ENCODE results near the gene TMEM184A. TPM values are rescaled to one million over a fixed set of nuclear protein-coding genes. Genes with fewer than 3 reads are reported as not detected.

Gene TMEM184A
- total and polyA plus RNA-seq, 2 of the 4 experiments (the other 2 are of a cell fraction), result 0.36 to 1.9 TPM

- Histone ChIP-seq H3K27ac (ENCODE audit: insufficient read depth, low read length) (no peak overlapping the region), H3K4ac (ENCODE audit: low read depth, low read length) (no peak overlapping the region), H3K14ac (replicated peaks; ENCODE audit: low read depth, low read length) (no peak overlapping the region), H3K36me3 (ENCODE audit: control insufficient read depth, insufficient read depth, low read length) (no peaks in the 10 kb centered on the region), H3K79me1 (ENCODE audit: low read depth in 1 of 2, low read length in 2 of 2) (no peaks in the 10 kb centered on the region), H4K20me1 (ENCODE audit: insufficient read depth, low read length) (no peaks in the 10 kb centered on the region), H2BK120ac (ENCODE audit: low read depth, low read length) (no peak overlapping the region), H2BK20ac (ENCODE audit: low read depth, low read length) (no peak overlapping the region), H4K5ac (ENCODE audit: low read depth, low read length) (no peak overlapping the region), H3K4me3 (ENCODE audit: insufficient read depth, low read depth, low read length) (no peak overlapping the region), H2AFZ (replicated peaks; ENCODE audit: low read length, poor library complexity) (peak overlapping the region; percentile 32), H4K8ac (ENCODE audit: low read depth in 2 of 2, low read length in 2 of 2) (no peak overlapping the region), H2BK15ac (ENCODE audit: low read depth, low read length) (no peak overlapping the region), H3K56ac (ENCODE audit: extremely low read depth, insufficient read depth, low read length) (no peak overlapping the region), H3K4me2 (ENCODE audit: low read depth, low read length) (no peak overlapping the region), H3K23ac (ENCODE audit: low read depth, low read length) (no peak overlapping the region), H3K4me1 (ENCODE audit: control insufficient read depth, insufficient read depth, low read length) (no peaks in the 10 kb centered on the region), H3K27me3 (ENCODE audit: control insufficient read depth, insufficient read depth, low read length) (peaks cover 56% of the 10 kb centered on the region), H2AK5ac (ENCODE audit: low read depth, low read length) (no peak overlapping the region), H4K91ac (ENCODE audit: insufficient read depth, low read depth, low read length) (no peak overlapping the region), H3K9ac (ENCODE audit: low read depth, low read length) (no peak overlapping the region), H3K9me1 (ENCODE audit: insufficient read depth, low read length) (no peaks in the 10 kb centered on the region), H3K18ac (ENCODE audit: low read depth, low read length) (no peak overlapping the region), H3K9me3 (ENCODE audit: control insufficient read depth, insufficient read depth, low read length) (no peaks in the 10 kb centered on the region), H2BK5ac (ENCODE audit: low read depth, low read length, poor library complexity, severe bottlenecking) (no peak overlapping the region), H2AK9ac (replicated peaks; ENCODE audit: low read depth, low read length, poor library complexity) (peak overlapping the region; percentile 65)
- ATAC-seq (ENCODE audit: low read depth) (no peak), DNase-seq (no peak)
- WGBS, 2 experiments (ENCODE audit: extremely low coverage in 2 of 2, insufficient read length in 1 of 2), result 63% methylated on average over 25 of the region's 41 CpGs; no CpG with 5 or more reads in 1 of the 2 experiments
- dilution Hi-C loops (cut with HindIII; ENCODE audit: low sequenced_read_pairs, unreplicated experiment), result no loop called here
- BruUV-seq (replicated peaks), result no TSS peak
- CTCF ChIA-PET, result no interaction called here
- POLR2A ChIA-PET (ENCODE audit: unreplicated experiment), result no interaction called here
- intact Hi-C loops (cut with micrococcal nuclease), result no loop called here
- in situ Hi-C loops (cut with MboI; ENCODE audit: low sequenced_read_pairs), result loop anchor here (10.0 kb wide), 1 partner anchor 721 kb away; no protein-coding TSS in a partner anchor
- TF ChIP-seq BHLHE40 (IDR thresholded peaks at IDR 0.05; ENCODE audit: low read depth, low read length) (no peak), CHD1 (IDR thresholded peaks at IDR 0.05; ENCODE audit: low read depth, low read length) (no peak), MAFK (IDR thresholded peaks at IDR 0.05; ENCODE audit: low read depth, low read length) (no peak), ELK1 (IDR thresholded peaks at IDR 0.05; ENCODE audit: borderline replicate concordance, low read depth, low read length) (no peak), SMC3 (IDR thresholded peaks at IDR 0.05; ENCODE audit: low read depth, low read length) (no peak), RCOR1 (IDR thresholded peaks at IDR 0.05; ENCODE audit: insufficient replicate concordance, low read length) (no peak), POLR2A (IDR thresholded peaks at IDR 0.05; ENCODE audit: low read depth, low read length) (no peak), MAZ (IDR thresholded peaks at IDR 0.05; ENCODE audit: borderline replicate concordance, low read depth, low read length) (no peak), RFX5 (IDR thresholded peaks at IDR 0.05; ENCODE audit: low read depth, low read length) (no peak), FOS (IDR thresholded peaks at IDR 0.05; ENCODE audit: low read depth, low read length) (no peak), RAD21 (IDR thresholded peaks at IDR 0.05; ENCODE audit: low read length) (no peak), CTCF (conservative IDR thresholded peaks at IDR 0.05; ENCODE audit: low read depth, low read length) (no peak), MXI1 (IDR thresholded peaks at IDR 0.05; ENCODE audit: borderline replicate concordance, low read depth, low read length) (no peak), CEBPB (IDR thresholded peaks at IDR 0.05; ENCODE audit: low read depth, low read length) (no peak), NFE2L2 (IDR thresholded peaks at IDR 0.05; ENCODE audit: low read depth, low read length) (no peak)
These were observed 47.6 kb upstream of the TMEM184A start for GRCh38 chr7:1603346-1604225.
